K562 (cell line): ENCODE data around the gene CYB5RL.

ENCODE experiments used
- ATF1 ChIP-seq, 2 experiments: fragments of 450-650 bp in 1 of 2; IDR thresholded peaks; 2 replicates each; pipeline ENCODE4 v1.6.1; 2016; ENCODE audit warnings: missing compliant biosample characterization in 1 of 2, missing genetic modification characterization in 1 of 2
- ATF2 ChIP-seq: sonication (generic); formaldehyde crosslinking; IDR thresholded peaks from 2 replicates; pipeline ENCODE4 v1.8.1; 2022; ENCODE audit warnings: missing genetic modification reagents
- BDP1 ChIP-seq: IDR thresholded peaks from 3 replicates; pipeline ENCODE4 v1.6.1; 2011; ENCODE audit not compliant: insufficient read length, insufficient read depth
- MED1 ChIP-seq: sonication (generic); formaldehyde crosslinking; IDR thresholded peaks from 2 replicates; pipeline ENCODE4 v1.8.1; 2023; ENCODE audit warnings: missing genetic modification reagents, borderline replicate concordance
- NRF1 ChIP-seq, 2 experiments: fragments of 450-650 bp; IDR thresholded peaks in 1 of 2; conservative IDR thresholded peaks in 1 of 2; 2 replicates each; pipeline ENCODE4 v1.6.1; 2014; ENCODE audit warnings: mild to moderate bottlenecking in 2 of 2
- RBBP5 ChIP-seq: fragments of 200-600 bp; sonication (generic); IDR thresholded peaks from 2 replicates; pipeline ENCODE4 v1.6.1; 2012; ENCODE audit warnings: borderline replicate concordance, mild to moderate bottlenecking, low read length, control low read depth, inconsistent platforms; ENCODE audit not compliant: insufficient read depth, poor library complexity, severe bottlenecking
- ZBTB43 ChIP-seq: sonication (generic); formaldehyde crosslinking; IDR thresholded peaks from 2 replicates; pipeline ENCODE4 v1.8.0; 2023; ENCODE audit warnings: mild to moderate bottlenecking, missing genetic modification reagents
- TF ChIP-seq, protein P1 (sequence below), 3 experiments: IDR thresholded peaks in 2 of 3; conservative IDR thresholded peaks in 1 of 3; 2 replicates each; pipeline ENCODE4 v1.5.1; 2011 to 2012; ENCODE audit warnings: low read length in 3 of 3, mild to moderate bottlenecking in 3 of 3, control low read depth in 2 of 3, improper control_type of control experiment in 1 of 3, inconsistent platforms in 1 of 3, low read depth in 1 of 3, mixed read lengths in 1 of 3, moderate library complexity in 1 of 3; ENCODE audit not compliant: insufficient read depth in 2 of 3
- TF ChIP-seq, protein P2 (sequence below): sonication (generic); formaldehyde crosslinking; IDR thresholded peaks from 2 replicates; pipeline ENCODE4 v1.9.0; 2022; ENCODE audit warnings: mild to moderate bottlenecking, missing genetic modification reagents

GRCh38 chr1:54247863-54248515, 48.2 kb upstream of the CYB5RL start:
- TF ChIP-seq BDP1 (no peak), RBBP5 (no peak), ATF1 (CRISPR knock-in tag; IDR thresholded peaks at IDR 0.05) (no peak), ATF1 (tag; IDR thresholded peaks at IDR 0.05) (no peak), MED1 (CRISPR knock-in tag) (no peak), ATF2 (CRISPR knock-in tag) (no peak), NRF1 (conservative IDR thresholded peaks at IDR 0.05 in 1 of 2, IDR thresholded peaks at IDR 0.05 in 1 of 2) (no peak), ZBTB43 (CRISPR knock-in tag) (no peak)
- TF ChIP-seq, protein P1, sequence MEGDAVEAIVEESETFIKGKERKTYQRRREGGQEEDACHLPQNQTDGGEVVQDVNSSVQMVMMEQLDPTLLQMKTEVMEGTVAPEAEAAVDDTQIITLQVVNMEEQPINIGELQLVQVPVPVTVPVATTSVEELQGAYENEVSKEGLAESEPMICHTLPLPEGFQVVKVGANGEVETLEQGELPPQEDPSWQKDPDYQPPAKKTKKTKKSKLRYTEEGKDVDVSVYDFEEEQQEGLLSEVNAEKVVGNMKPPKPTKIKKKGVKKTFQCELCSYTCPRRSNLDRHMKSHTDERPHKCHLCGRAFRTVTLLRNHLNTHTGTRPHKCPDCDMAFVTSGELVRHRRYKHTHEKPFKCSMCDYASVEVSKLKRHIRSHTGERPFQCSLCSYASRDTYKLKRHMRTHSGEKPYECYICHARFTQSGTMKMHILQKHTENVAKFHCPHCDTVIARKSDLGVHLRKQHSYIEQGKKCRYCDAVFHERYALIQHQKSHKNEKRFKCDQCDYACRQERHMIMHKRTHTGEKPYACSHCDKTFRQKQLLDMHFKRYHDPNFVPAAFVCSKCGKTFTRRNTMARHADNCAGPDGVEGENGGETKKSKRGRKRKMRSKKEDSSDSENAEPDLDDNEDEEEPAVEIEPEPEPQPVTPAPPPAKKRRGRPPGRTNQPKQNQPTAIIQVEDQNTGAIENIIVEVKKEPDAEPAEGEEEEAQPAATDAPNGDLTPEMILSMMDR (IDR thresholded peaks at IDR 0.05 in 2 of 3, conservative IDR thresholded peaks at IDR 0.05 in 1 of 3; ENCODE audit: insufficient read depth in 2 of 3, low read depth in 1 of 3, low read length in 3 of 3) = no peak
- TF ChIP-seq, protein P2, sequence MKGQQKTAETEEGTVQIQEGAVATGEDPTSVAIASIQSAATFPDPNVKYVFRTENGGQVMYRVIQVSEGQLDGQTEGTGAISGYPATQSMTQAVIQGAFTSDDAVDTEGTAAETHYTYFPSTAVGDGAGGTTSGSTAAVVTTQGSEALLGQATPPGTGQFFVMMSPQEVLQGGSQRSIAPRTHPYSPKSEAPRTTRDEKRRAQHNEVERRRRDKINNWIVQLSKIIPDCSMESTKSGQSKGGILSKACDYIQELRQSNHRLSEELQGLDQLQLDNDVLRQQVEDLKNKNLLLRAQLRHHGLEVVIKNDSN (CRISPR knock-in tag) = no peak
